ENCODE data around the gene UNC5B. TPM values are rescaled to one million over a fixed set of nuclear protein-coding genes. Genes with fewer than 3 reads are reported as not detected.

Gene UNC5B
- total RNA-seq, 6 donors from 2014 or later: 8.4 to 27.7 (median 20.5) TPM

- Histone ChIP-seq H3K4me1 (peaks cover 0 to 14% (median 5%) of the 10 kb centered on the region in 4 donors), H3K9me3 (no peaks in the 10 kb centered on the region), H3K27me3 (no peaks in the 10 kb centered on the region), H3K4me3 (no peak overlapping the region), H3K27ac (no peak overlapping the region), H3K36me3 (peaks cover 0 to 61% (median 30%) of the 10 kb centered on the region in 4 donors)
- TF ChIP-seq, protein P1, sequence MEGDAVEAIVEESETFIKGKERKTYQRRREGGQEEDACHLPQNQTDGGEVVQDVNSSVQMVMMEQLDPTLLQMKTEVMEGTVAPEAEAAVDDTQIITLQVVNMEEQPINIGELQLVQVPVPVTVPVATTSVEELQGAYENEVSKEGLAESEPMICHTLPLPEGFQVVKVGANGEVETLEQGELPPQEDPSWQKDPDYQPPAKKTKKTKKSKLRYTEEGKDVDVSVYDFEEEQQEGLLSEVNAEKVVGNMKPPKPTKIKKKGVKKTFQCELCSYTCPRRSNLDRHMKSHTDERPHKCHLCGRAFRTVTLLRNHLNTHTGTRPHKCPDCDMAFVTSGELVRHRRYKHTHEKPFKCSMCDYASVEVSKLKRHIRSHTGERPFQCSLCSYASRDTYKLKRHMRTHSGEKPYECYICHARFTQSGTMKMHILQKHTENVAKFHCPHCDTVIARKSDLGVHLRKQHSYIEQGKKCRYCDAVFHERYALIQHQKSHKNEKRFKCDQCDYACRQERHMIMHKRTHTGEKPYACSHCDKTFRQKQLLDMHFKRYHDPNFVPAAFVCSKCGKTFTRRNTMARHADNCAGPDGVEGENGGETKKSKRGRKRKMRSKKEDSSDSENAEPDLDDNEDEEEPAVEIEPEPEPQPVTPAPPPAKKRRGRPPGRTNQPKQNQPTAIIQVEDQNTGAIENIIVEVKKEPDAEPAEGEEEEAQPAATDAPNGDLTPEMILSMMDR (IDR thresholded peaks at IDR 0.05): no peak
- ATAC-seq (ENCODE audit: low FRiP score in 2 of 2) (no peak), DNase-seq (no peak)
- WGBS, 2 donors: 72 to 87% methylated on average over 4 of the region's 4 CpGs
These were observed 73.6 kb downstream of the UNC5B start for GRCh38 chr10:71285986-71286385.

DNA sequence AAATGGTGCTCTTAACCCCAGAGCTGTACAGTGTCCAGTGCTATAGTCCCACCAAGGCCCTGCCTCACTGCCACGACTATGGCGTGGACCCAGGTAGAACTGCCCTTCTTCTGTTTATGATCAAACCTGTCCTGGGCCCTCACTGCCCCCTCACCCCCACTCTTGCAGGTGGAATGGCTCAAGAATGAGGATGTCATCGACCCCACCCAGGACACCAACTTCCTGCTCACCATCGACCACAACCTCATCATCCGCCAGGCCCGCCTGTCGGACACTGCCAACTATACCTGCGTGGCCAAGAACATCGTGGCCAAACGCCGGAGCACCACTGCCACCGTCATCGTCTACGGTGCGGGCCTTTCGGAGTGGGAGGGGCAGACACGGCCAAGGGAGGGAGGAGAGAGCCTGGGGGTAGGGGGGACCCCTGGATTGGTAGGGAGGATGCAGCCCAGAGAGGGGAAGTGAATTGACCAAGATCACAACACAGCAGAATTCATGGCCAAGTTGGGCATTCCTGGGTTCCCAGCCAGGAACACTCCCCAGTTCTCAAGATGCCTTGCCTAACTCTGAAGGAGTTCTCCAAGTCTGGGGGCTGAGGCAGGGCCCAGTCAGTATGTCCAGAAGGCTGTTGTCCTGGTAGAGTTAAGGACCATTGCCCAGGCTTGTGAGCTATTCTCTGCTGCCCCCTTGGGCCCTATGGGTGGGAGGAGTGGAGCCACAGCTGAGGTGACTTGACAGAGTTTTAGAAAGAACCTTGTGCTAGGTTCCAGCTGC is 74.3 kb downstream of the UNC5B start:
- peak in 1 of 2 donors; percentile 56 for DNase-seq
- Histone ChIP-seq H3K36me3 (peaks cover 0 to 67% (median 37%) of the 10 kb centered on the region in 4 donors), H3K4me3 (no peak overlapping the region), H3K9me3 (no peaks in the 10 kb centered on the region), H3K4me1 (peaks cover 0 to 14% (median 5%) of the 10 kb centered on the region in 4 donors), H3K27me3 (no peaks in the 10 kb centered on the region), H3K27ac (no peak overlapping the region)
- peak in 1 of 2 donors; percentile 32 for ATAC-seq (ENCODE audit: low FRiP score in 2 of 2)
- TF ChIP-seq POLR2AphosphoS5 (IDR thresholded peaks at IDR 0.05) (no peak), POLR2A (IDR thresholded peaks at IDR 0.05) (no peak), EP300 (IDR thresholded peaks at IDR 0.05) (no peak)
- TF ChIP-seq, protein P1 (IDR thresholded peaks at IDR 0.05): no peak
- WGBS, 2 donors: 86 to 89% methylated on average over 13 to 17 of the region's 17 CpGs

- DNase-seq (no peak), ATAC-seq (ENCODE audit: low FRiP score in 2 of 2) (no peak)
- Histone ChIP-seq H3K9me3 (no peaks in the 10 kb centered on the region), H3K36me3 (peaks cover 0 to 67% (median 37%) of the 10 kb centered on the region in 4 donors), H3K27me3 (no peaks in the 10 kb centered on the region), H3K27ac (no peak overlapping the region), H3K4me1 (peaks cover 0 to 14% (median 5%) of the 10 kb centered on the region in 4 donors), H3K4me3 (no peak overlapping the region)
- 83 to 98% methylated on average over 9 to 10 of the region's 14 CpGs for WGBS, 2 donors
- TF ChIP-seq POLR2AphosphoS5 (IDR thresholded peaks at IDR 0.05): no peak
These were observed 75.1 kb downstream of the UNC5B start for GRCh38 chr10:71287456-71287855.

GRCh38 chr10:71288461-71288860 is 76.1 kb downstream of the UNC5B start:
- no peak for ATAC-seq (ENCODE audit: low FRiP score in 2 of 2)
- TF ChIP-seq, protein P1 (IDR thresholded peaks at IDR 0.05): no peak
- no peak for TF ChIP-seq EP300 (IDR thresholded peaks at IDR 0.05)
- no peak for TF ChIP-seq POLR2AphosphoS5 (IDR thresholded peaks at IDR 0.05)
- no peak for TF ChIP-seq POLR2A (IDR thresholded peaks at IDR 0.05)
- Histone ChIP-seq H3K27ac (no peak overlapping the region), H3K36me3 (peaks cover 0 to 72% (median 39%) of the 10 kb centered on the region in 4 donors), H3K9me3 (no peaks in the 10 kb centered on the region), H3K4me1 (peaks cover 0 to 19% (median 10%) of the 10 kb centered on the region in 4 donors), H3K27me3 (no peaks in the 10 kb centered on the region), H3K4me3 (no peak overlapping the region)
- WGBS, 2 donors: 94% methylated on average over 7 to 14 of the region's 15 CpGs
- peak in 1 of 2 donors; percentile 77 for DNase-seq

DNA sequence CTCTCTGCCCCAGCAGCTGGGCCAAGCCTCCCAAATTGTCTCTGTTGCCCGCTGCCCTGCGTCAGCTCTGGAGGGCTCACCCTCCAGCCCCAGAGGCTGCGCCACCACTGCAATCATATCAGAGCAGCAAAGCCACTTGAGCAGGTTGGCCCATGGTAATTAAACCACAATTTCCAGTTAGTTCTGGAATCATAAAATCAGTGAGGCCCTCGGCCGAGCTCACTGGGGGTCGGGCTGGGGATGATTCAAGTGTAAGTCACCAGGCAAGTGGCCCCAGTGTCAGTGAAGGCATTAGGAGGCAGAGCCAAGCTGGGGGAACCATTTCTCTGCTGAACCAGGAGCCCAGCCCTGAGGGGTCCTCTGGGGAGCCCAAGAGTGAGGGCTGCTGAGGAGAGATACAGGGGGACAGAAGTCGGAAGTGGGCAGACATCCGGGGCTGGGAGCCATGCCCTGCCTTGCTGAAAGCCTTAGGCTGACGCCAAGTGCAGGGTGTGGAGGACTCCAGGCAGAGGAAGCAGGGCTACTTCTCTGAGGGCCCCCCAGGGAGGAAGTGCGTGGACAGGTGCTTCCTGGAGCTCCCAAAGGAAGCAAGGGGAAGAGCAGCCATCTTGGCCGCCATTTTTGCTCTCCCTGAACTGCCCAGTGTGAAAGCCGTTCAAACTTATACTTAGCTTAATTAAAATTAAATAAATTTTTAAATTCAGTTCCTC is 77.2 kb downstream of the UNC5B start:
- WGBS, 2 donors: 78 to 81% methylated on average over 11 to 12 of the region's 12 CpGs
- H3K27ac ChIP-seq: no peak overlapping the region
- ATAC-seq (ENCODE audit: low FRiP score in 2 of 2): no peak
- H3K36me3 ChIP-seq: peaks cover 0 to 79% (median 46%) of the 10 kb centered on the region in 4 donors
- H3K27me3 ChIP-seq: no peaks in the 10 kb centered on the region
- no peaks in the 10 kb centered on the region for H3K9me3 ChIP-seq
- TF ChIP-seq, protein P1 (IDR thresholded peaks at IDR 0.05): no peak
- no peak for TF ChIP-seq EP300 (IDR thresholded peaks at IDR 0.05)
- TF ChIP-seq POLR2AphosphoS5 (IDR thresholded peaks at IDR 0.05): no peak
- no peak for TF ChIP-seq POLR2A (IDR thresholded peaks at IDR 0.05)
- peaks cover 2 to 29% (median 19%) of the 10 kb centered on the region in 4 donors for H3K4me1 ChIP-seq
- DNase-seq: no peak
- H3K4me3 ChIP-seq: no peak overlapping the region

Data from upper lobe of left lung (tissue), 6 donors.